Cortex of kidney (tissue), 1 donor: Measurements from ENCODE around the gene ERN2.
"Not testable (repeated sequence)": the region's sequence is repeated elsewhere in the genome, so short reads cannot be mapped to it uniquely, and the experiment has no call there.

ENCODE experiments used
- DNase-seq: peaks from one replicate; lab custom pipeline; 2025; lab: John Stamatoyannopoulos, UW

The ERN2 gene

GRCh38 chr16:23722613-23723240 lies 9.7 kb upstream of the ERN2 start:
- not testable (repeated sequence) for DNase-seq

GRCh38 chr16:23716484-23716883 lies 3.5 kb upstream of the ERN2 start:
- DNase-seq, result no peak

GRCh38 chr16:23711785-23712184 lies 1.2 kb downstream of the ERN2 start:
- DNase-seq, result no peak

- DNase-seq, result no peak
These were observed 2.5 kb downstream of the ERN2 start for GRCh38 chr16:23710504-23710903.

GRCh38 chr16:23710008-23710407 lies 3.0 kb downstream of the ERN2 start:
- DNase-seq, result no peak

GRCh38 chr16:23709536-23709935 lies 3.5 kb downstream of the ERN2 start:
- DNase-seq, result no peak

GRCh38 chr16:23706439-23706838 lies 6.6 kb downstream of the ERN2 start:
- DNase-seq, result no peak

GRCh38 chr16:23705517-23705902 lies 7.5 kb downstream of the ERN2 start:
- DNase-seq, result no peak

GRCh38 chr16:23704772-23705516 lies 8.1 kb downstream of the ERN2 start:
- no peak for DNase-seq

- no peak for DNase-seq
These were observed 10.1 kb downstream of the ERN2 start for GRCh38 chr16:23702951-23703350.

GRCh38 chr16:23701045-23701444 lies 12.0 kb downstream of the ERN2 start:
- DNase-seq, result no peak

- no peak for DNase-seq
These were observed 12.5 kb downstream of the ERN2 start for GRCh38 chr16:23700509-23700908.

GRCh38 chr16:23700093-23700492 lies 12.9 kb downstream of the ERN2 start:
- DNase-seq, result no peak

- no peak for DNase-seq
These were observed 13.9 kb downstream of the ERN2 start for GRCh38 chr16:23699100-23699499.

GRCh38 chr16:23695756-23696155 lies 17.3 kb downstream of the ERN2 start:
- no peak for DNase-seq

- no peak for DNase-seq
These were observed 18.2 kb downstream of the ERN2 start for GRCh38 chr16:23694644-23695373.

GRCh38 chr16:23694265-23694643 lies 18.8 kb downstream of the ERN2 start:
- DNase-seq, result no peak

- no peak for DNase-seq
These were observed 20.7 kb downstream of the ERN2 start for GRCh38 chr16:23692190-23692837.

- no peak for DNase-seq
These were observed 21.4 kb downstream of the ERN2 start for GRCh38 chr16:23691483-23692189.

GRCh38 chr16:23690771-23691482 lies 22.1 kb downstream of the ERN2 start:
- DNase-seq, result no peak

GRCh38 chr16:23689442-23690187 lies 23.4 kb downstream of the ERN2 start:
- no peak for DNase-seq
